GM19193 (cell line): ENCODE measurements around the gene CARS1.

Source experiments
- POLR2A ChIP-seq: IDR thresholded peaks from 4 replicates; pipeline ENCODE4 v1.6.1; 2011; ENCODE audit not compliant: insufficient read depth, insufficient read length; ENCODE audit errors: extremely low read depth

Gene CARS1

DNA sequence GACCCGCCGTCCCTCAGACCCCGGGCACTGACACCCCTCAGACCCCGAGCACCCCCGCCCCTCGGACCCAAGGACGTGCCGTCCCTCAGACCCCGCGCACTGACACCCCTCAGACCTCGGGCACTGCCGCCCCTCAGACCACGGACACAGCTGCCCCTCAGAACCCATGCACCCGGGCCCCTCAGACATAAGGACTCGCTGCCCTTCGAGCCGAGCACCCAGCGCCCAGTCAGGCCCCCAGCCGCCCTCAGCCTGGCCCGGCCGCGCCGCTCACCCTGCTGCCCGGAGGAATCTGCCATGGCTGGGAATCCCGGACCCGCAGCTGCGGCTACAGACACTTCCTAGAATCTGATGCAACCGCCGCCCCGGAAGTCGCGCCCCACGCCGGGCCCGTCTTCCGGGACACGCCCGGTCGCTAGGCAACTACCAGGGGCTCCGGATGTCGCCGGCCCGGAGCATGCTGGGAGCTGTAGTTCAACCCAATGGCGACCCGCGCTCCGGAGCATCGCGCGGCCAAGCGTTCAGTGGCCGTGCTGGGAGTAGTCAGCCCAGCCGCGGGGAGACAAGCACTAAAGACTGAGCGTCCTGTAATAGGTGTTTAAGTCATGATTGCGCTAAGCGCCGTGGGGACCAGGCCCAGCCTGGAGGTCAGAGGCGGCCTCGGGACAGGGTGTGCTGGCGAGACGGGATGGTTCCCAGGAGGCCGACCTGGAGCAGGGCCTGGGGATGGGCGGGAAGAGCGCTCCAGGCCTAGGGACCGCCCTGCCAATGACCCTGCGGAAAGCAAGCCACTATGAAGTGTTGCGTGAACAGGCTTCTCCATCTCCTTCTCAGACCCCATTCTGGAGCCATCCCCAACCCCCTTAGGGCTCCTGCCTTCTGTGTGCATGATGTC, at the start of gene CARS1:
CARS1 (minus strand) TSS at position 355 of the 895 bp plus-strand sequence; CDS start at position 299, 56 bp downstream.
- TF ChIP-seq POLR2A: peak; percentile 79

DNA sequence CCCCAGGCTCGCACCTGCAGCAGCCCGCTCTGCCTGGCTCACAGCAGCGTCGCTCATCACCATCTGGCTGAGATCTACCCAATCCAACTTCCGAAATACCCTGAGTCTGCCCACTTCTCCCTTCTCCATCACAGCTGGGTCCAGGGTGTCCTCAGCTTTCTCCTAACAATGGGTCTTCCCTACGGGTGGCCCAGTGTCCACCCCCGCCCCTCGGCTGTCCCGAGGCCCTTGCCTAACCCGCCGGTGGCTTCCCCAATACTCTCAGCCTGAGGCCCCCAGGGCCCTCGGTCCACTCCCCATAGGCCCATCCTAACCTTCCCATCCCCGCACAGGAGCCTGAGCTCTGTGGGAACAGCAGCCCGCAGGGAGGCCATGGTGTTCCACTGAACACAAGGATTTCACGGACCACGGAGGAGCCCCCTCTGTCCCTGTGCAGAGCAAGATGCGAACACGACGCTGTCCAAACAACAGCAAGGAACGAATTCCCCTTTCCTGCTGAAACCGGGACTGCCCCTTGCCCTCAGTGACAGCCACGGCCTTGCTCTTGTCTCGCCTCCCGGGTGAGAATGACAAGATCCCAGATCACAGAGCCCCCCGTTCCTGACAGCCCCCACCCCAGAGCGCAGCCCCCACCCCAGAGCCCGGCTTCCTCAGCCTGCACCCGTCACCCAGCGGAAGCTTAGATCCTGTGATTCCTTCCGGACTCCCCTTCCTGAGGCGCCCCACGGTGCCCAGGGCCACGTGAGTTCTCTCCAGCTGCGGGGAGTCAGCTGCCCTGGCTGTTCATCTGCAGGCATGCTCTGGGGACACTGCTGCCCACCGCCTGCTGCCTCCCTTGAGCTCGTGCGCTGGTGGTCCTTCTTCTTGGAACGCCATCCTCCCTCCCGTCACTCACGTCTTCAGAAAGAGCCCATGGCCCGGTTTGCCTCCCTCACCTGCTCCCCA, 48.8 kb upstream of the CARS1 start:
- TF ChIP-seq POLR2A: no peak

DNA sequence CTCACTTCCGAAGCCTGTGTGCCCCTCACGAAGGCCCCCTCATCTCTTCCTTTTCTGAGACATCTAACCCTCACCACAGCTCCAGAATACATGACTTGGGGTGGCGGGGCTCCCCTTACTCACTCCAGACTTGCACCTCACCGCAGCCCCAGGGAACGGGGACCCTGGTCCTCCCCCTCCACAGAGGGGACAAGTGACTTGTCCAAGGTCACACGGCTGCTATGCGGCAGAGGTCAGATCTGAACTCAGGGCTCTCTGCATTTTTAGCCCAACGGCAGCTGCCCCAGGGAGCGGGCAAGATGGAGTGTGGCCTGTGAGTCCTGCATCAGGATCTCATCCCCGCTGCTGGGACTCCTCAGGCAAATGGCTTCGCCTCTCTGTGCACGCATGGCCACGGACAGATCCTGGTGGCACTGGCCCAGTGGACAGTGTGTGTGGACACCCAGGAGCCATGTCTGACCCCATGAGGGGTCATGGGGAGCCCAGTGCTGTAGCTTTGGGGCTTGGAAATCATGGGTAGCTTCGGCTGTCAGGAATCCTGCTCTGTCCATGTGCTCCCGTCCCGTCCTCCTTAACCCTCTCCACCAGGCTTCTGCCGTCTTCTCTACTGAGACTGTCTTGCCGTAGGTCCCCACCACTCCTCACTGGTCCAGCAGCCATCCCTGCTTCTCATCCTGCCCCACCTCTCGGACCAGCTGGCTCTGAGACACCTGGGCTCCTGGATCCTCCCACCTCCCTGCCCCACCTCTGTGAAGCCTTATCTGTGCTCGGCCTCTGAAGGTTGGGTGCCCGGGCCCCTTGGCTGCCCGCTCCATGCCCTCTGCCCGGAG, 48.0 kb upstream of the CARS1 start:
- TF ChIP-seq POLR2A: no peak

DNA sequence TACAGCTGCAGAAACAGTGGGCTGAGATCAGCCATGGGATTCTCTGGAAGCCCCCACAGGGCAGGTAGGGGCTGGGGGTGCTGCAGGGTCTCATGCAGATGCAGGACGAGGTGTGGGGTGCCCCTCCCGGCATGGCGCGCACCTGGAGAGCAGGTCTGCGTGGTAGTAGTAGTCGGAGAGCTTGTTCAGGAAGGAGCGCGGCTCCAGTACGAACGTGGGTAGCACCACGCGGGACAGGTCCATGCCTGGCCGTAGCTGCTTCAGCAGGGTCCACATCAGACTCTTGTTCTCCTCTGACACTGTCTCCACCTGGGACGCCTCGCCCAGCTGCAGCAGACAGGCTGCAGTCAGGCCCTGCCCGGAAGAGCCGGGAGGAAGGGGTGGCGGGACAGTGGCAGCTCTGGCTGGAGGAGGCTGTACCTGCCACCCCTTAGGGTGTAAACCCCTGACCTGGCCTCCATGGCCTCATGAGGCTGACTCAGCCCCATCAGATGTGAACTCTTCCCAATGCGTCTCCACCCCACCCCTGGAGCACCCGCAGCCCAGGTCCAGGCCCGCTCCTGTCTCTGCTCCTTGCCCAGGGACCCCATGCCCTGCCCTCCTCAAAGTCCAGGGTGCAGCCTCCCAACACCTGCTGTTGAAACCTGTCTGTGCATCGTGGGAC, 47.0 kb upstream of the CARS1 start:
- no peak for TF ChIP-seq POLR2A

DNA sequence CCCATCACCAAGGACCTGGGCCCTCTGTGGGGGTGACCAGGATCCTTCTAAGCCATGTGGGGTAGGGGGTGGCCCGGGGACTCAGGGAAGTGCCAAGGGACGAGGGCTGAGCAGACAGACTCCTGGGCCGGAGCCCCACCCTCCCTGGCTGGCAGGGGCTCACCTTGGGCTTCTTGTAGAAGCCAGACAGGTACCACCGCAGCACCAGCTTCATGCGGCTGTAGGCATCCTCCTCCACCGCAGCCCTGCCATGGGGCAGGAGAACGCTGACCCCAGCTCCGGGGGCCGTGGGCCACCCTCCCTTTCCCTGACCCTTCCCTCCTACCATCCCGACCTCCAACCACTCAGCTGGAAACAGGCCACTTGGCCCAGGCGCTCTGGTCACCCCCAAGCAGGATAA, 45.9 kb upstream of the CARS1 start:
- TF ChIP-seq POLR2A: no peak

DNA sequence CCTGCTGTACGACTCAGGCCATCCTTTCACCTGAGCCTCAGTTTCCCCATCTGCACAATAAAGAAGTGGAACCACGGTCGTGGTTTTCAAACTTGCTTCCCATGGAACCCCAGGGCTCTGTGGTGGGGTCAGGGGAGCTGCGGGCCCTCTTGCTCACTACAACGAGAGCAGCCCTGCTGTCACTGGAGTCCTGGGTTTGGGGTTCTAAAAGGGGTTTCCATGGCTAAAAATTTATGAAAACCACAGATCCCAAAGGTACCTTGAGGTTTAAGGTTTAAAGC, 45.4 kb upstream of the CARS1 start:
- no peak for TF ChIP-seq POLR2A

DNA sequence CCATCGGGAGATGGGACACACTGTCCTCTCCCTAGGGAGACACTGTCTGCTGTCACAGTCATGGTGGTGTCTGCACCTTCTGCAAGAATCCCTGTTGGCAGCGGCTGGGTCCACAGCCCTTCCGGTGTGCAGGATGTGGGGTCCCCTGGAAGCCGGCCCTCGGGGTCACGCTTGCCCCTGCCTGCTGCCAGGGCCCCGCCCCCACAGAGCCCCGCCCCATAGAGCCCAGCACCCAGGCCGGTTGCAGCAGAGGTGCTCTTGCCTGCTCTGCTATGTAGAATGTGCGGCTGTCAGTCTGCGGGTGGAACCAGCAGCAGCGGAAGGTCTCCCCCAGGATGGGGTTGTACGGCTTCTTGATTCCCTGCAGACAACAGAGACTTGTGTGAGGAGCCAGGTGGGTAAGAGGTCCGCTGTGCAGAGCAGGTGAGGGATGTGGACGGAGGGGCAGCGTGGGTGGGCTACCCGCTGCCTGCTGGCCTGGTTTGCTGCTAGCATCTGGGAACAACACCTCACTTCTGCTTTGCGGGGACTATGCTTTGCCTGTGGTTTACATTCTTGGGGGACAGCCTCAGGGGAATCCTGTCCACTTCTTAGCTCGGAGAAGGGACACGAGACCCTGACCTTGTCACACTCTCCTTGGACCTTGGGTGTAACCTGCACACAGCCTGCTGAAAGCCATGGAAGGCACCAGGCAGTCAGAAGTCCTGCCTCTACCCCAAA, 44.9 kb upstream of the CARS1 start:
- no peak for TF ChIP-seq POLR2A

DNA sequence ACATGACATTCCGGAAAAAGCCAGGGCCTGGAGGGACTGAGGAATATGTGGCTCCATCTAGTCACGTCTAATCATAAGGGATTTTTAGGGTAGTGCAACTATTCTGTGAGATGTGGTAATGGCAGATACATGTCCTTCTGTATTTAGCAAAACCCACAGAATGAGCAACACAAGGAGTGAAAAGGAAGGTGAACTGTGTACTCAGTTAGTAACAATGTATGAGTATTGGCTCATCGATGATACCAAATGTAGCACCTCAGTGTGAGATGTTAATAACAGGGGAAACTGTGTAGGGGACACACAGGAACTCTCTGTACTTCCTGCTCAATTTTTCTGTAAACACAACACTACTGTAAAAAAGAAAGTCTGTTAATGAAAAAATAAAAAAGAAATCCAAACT, 42.0 kb upstream of the CARS1 start:
- TF ChIP-seq POLR2A: no peak

DNA sequence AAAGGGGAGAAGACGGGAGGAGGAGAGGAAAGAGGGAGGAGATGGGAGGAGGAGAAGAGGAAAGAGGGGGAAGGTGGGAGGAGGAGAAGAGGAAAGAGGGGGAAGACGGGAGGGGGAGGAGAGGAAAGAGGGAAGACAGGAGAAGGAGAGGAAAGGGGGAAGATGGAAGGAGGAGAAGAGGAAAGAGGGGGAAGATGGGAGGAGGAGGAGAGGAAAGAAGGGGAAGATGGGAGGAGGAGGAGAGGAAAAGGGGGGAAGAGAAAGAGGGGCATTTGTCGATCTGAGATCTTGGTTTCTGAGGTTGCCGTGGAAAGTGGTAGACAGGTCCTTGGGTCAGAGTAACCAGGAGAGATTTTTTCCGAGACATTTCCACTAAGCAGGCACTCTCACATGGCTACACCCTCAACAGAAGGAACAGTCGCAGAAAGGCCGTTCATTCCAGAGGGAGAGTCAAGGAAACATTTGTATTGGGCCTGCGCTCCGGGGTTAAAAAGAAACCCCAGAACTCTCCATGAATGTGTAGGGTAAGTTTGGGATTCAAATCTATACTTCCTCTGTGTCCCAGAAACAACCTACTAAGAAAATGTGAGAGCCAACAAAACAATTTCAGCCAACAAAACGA, 39.8 kb upstream of the CARS1 start:
- TF ChIP-seq POLR2A: no peak

DNA sequence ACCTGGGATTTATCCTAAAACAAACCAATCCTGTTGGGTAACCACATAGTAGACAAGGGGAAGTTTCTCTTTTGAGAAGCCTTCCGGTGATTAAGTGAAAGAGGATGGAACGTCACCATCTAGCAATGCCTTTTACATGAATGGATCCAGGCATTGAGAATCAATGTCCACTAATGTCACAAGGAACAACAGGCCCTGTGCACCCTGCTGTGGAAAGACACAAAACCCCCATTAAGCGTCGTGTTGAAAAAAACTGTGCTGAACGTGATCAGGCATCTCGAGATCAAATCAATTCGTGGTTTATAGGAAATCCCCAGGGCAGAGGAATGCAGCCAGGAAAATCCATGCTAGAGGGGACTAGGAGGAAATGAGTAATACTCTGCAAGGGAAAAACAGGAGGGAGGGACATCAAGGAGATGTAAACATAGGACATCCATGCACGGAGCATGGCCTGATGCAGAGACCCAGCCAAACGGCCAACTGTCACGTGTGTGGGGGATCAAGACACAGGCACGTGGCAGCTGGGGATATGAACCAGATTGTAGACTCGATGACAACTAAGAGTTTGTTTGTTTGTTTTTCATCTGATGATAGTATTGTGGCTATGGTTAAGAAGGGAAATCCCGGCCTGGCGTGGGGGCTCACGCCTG, 38.6 kb upstream of the CARS1 start:
- no peak for TF ChIP-seq POLR2A

DNA sequence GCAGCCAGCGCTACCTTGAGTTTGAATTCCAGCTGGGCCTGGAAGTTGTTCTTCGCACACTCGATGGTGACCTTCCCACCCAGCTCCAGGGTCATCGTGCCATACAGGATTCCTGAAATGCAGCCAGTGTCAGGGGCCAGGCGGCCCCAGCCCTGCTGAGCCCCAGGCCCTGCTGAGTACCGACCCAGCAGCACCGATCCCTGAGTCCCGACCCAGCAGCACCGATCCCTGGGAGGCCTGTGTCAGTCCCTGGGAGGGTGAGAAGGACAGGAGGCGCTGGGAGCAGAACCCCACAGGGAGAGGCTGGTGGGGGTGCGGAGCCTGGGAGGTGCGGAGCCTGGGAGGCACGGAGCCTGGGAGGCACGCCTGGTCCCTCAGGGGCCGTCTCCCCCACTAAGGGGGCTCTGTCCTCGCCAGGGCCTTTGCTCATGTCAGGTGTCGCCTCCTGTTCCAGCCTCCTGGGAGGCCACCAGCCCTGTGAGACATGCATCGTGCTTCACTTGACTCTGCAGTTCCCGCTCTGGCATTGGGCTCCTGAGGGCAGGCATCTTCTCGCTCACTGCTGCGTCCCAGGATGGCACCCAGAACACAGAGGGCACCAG, 37.1 kb upstream of the CARS1 start:
- no peak for TF ChIP-seq POLR2A
